Neuron (in vitro differentiated cells): ENCODE results near the gene FAM241B.

Experiments used
- H2AFZ ChIP-seq: one replicate; pipeline ENCODE4 v1.6.1; 2013; ENCODE audit warnings: low read depth, mild to moderate bottlenecking, inconsistent platforms, low read length, moderate library complexity
- H3K27me3 ChIP-seq: one replicate; pipeline ENCODE4 v1.6.1; 2013; ENCODE audit warnings: low read length; ENCODE audit not compliant: insufficient read depth
- H3K36me3 ChIP-seq: one replicate; pipeline ENCODE4 v1.6.1; 2013; ENCODE audit warnings: low read length; ENCODE audit not compliant: insufficient read depth
- H3K4me1 ChIP-seq: one replicate; pipeline ENCODE4 v1.6.1; 2013; ENCODE audit warnings: low read length; ENCODE audit not compliant: insufficient read depth
- H3K4me3 ChIP-seq: 2 replicates; pipeline ENCODE4 v1.5.1; 2013; ENCODE audit warnings: mild to moderate bottlenecking, low read length, moderate library complexity
- H3K9me3 ChIP-seq: one replicate; pipeline ENCODE4 v1.6.1; 2013; ENCODE audit warnings: low read length

The FAM241B gene

DNA sequence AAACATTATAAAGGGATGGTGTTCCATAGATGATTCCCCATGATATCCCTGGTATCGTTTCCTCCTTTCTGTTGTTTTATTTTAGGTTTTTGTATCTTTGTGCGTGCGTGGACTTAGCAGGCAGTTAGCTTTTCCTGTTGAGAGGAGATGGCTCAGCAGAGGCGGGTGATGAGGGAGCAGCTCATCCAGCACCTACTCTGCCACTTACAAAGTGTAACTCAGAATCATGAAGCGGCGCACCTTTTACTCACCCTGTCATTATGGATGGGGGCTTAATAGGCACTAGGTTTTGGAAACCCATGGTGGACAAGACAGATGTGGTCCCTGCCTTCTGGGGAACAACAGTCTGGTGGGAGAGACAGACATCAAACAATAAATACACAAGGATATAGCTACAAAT, 17.1 kb downstream of the FAM241B start:
- H2AFZ ChIP-seq: no peak overlapping the region
- peaks cover 5% of the 10 kb centered on the region for H3K27me3 ChIP-seq
- peaks cover 41% of the 10 kb centered on the region for H3K4me1 ChIP-seq
- H3K36me3 ChIP-seq: no peaks in the 10 kb centered on the region
- no peak overlapping the region for H3K4me3 ChIP-seq
- no peaks in the 10 kb centered on the region for H3K9me3 ChIP-seq

- Histone ChIP-seq H3K9me3 (no peaks in the 10 kb centered on the region), H3K27me3 (peaks cover 5% of the 10 kb centered on the region), H3K4me1 (peaks cover 41% of the 10 kb centered on the region), H3K36me3 (no peaks in the 10 kb centered on the region), H3K4me3 (no peak overlapping the region), H2AFZ (no peak overlapping the region)
Observed at GRCh38 chr10:69647819-69648218, 17.8 kb downstream of the FAM241B start.

DNA sequence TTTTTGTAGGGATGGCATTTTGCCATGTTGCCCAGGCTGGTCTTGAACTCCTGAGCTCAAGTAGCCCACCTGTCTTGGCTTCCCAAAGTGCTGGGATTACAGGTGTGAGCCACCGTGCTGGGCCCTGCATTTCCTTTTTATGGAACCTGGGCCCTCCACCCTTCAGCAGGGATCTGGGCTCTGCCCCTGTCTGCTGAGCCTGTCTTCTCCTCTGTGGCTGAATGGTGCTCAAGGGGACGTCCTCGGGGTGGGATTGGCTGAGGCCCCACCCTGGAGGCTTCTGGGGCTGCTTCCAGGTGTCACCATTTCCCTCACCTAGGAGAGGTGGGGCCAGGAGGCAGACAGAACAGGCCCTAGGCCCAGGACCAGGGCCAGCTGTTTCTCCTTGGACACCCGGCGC, 18.4 kb downstream of the FAM241B start:
- H3K4me1 ChIP-seq: peaks cover 41% of the 10 kb centered on the region
- H2AFZ ChIP-seq: no peak overlapping the region
- H3K27me3 ChIP-seq: peaks cover 5% of the 10 kb centered on the region
- no peaks in the 10 kb centered on the region for H3K36me3 ChIP-seq
- no peak overlapping the region for H3K4me3 ChIP-seq
- H3K9me3 ChIP-seq: no peaks in the 10 kb centered on the region

- Histone ChIP-seq H3K27me3 (peaks cover 5% of the 10 kb centered on the region), H3K9me3 (no peaks in the 10 kb centered on the region), H3K4me1 (peaks cover 37% of the 10 kb centered on the region), H2AFZ (no peak overlapping the region), H3K36me3 (no peaks in the 10 kb centered on the region), H3K4me3 (no peak overlapping the region)
Observed at GRCh38 chr10:69649786-69650550, 19.9 kb downstream of the FAM241B start.

DNA sequence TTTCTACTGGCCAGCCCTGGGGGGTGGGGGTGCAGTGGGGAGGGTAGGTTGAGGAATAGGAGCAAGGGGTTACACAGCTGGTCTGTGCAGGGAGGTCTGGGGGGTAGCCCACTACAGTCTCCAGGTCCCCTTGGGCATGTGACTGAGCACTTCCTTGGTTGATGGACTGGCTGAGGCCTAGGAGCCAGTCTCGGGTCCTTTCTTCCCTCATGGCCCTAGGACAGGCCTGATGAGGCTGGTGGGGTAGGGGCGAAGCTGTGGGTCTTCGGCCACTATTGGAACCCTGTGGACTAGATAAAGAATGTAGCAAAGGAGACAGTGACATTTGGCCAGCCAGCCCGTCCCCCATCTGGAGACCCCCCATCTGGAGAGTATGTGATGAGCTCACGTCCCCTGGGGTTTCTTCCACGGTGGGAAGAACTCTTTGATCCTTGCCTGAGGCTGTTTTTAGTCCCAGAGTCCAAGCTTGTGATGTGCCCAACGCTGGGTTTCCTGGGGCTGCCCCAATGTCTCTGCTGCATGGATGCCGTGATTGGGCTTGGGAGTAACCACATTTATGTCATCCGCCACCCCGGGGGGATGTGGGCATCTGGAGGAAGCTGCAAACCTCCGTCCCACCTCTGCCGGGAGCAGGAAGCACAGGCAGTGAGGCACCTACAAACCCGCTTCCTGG, 20.7 kb downstream of the FAM241B start:
- no peaks in the 10 kb centered on the region for H3K36me3 ChIP-seq
- H3K4me3 ChIP-seq: no peak overlapping the region
- H3K4me1 ChIP-seq: peaks cover 29% of the 10 kb centered on the region
- peaks cover 5% of the 10 kb centered on the region for H3K27me3 ChIP-seq
- no peak overlapping the region for H2AFZ ChIP-seq
- H3K9me3 ChIP-seq: no peaks in the 10 kb centered on the region

DNA sequence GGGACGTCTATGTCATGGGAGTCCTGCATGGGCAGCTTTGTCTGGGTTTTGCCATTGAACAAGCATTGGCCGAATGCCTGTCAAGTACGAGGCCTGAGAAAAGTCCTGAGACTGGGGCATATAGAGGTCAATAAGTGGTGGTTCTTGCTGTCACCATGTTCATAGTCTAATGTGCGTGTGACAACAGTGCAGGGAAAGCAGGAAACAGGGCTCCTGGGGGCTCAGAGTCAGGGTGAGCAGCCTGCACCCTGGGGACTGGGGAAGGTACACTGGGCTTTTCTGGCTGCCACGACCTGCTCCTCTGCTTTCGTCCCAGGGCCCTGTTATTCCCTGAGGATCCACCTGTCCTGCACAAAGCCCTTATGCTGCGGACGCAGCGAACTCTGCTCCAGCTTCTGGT, 21.3 kb downstream of the FAM241B start:
- Histone ChIP-seq H3K4me1 (peaks cover 23% of the 10 kb centered on the region), H3K27me3 (peaks cover 5% of the 10 kb centered on the region), H3K36me3 (no peaks in the 10 kb centered on the region), H3K4me3 (no peak overlapping the region), H2AFZ (no peak overlapping the region), H3K9me3 (no peaks in the 10 kb centered on the region)

- Histone ChIP-seq H3K4me3 (no peak overlapping the region), H2AFZ (no peak overlapping the region)
Observed at GRCh38 chr10:69652111-69652856, 22.2 kb downstream of the FAM241B start.

GRCh38 chr10:69652857-69653199, 22.8 kb downstream of the FAM241B start:
- H3K9me3 ChIP-seq: no peaks in the 10 kb centered on the region
- no peak overlapping the region for H3K4me3 ChIP-seq
- no peak overlapping the region for H2AFZ ChIP-seq
- H3K27me3 ChIP-seq: peaks cover 5% of the 10 kb centered on the region
- peaks cover 8% of the 10 kb centered on the region for H3K4me1 ChIP-seq
- no peaks in the 10 kb centered on the region for H3K36me3 ChIP-seq

More at GRCh38 chr10:69652111-69652856, 22.2 kb downstream of the FAM241B start:
- Histone ChIP-seq H3K27me3 (peaks cover 5% of the 10 kb centered on the region), H3K36me3 (no peaks in the 10 kb centered on the region), H3K9me3 (no peaks in the 10 kb centered on the region), H3K4me1 (peaks cover 13% of the 10 kb centered on the region)

DNA sequence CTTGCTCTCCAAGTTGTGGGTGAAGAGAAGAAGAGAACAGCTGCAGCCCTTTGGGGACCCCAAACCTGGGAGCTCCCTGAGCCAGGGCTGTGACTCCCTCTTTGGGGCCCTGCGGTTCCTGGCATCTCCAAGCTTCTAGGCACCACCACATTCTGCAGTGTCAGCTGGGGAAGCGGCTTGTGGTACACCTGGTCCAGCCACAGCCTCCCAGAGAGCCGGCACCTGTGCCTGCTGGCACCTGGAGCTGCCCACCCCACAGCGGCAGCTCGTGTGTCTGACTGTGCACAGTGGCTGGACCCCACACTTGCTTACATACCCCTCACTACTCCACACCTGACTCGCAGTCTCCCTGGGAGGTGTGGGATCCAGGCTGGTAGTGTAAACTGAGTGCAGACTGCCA, 23.5 kb downstream of the FAM241B start:
- Histone ChIP-seq H2AFZ (no peak overlapping the region), H3K36me3 (no peaks in the 10 kb centered on the region), H3K27me3 (peaks cover 5% of the 10 kb centered on the region), H3K4me3 (no peak overlapping the region), H3K9me3 (no peaks in the 10 kb centered on the region), H3K4me1 (peaks cover 6% of the 10 kb centered on the region)

- Histone ChIP-seq H2AFZ (no peak overlapping the region), H3K4me3 (no peak overlapping the region), H3K27me3 (peaks cover 5% of the 10 kb centered on the region), H3K36me3 (no peaks in the 10 kb centered on the region), H3K4me1 (peaks cover under 1% of the 10 kb centered on the region), H3K9me3 (no peaks in the 10 kb centered on the region)
Observed at GRCh38 chr10:69655124-69655867, 25.2 kb downstream of the FAM241B start.

- no peak overlapping the region for H3K4me3 ChIP-seq
- H2AFZ ChIP-seq: no peak overlapping the region
- no peaks in the 10 kb centered on the region for H3K36me3 ChIP-seq
- H3K9me3 ChIP-seq: no peaks in the 10 kb centered on the region
- peaks cover 5% of the 10 kb centered on the region for H3K27me3 ChIP-seq
- H3K4me1 ChIP-seq: no peaks in the 10 kb centered on the region
Observed at GRCh38 chr10:69655868-69656555, 26.0 kb downstream of the FAM241B start.

DNA sequence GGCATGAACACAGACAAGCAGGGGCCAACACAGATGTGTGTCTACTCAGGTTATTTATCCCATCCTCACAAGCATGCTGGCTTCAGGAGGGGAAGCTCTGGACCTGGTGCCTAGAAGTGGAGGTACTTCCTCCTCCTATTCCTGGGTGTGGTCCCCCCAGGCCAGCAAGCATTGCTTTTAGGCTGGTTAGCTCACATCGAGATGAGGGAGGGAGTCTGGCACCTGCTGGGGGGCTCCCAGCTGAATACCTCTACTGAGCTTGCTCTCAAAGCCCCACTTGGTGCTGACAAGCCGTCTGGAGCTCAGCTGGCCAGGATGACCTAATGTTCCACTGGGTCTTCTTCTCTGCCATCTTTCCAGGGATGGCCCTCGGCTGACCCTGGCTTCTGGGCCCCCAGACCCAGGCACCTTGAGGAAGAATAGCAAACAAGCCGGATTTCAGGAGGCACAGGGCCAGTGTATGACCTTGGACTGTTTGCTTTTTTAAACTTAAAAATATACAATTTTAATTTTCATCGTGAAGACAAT, 26.8 kb downstream of the FAM241B start:
- Histone ChIP-seq H2AFZ (no peak overlapping the region), H3K9me3 (no peaks in the 10 kb centered on the region), H3K4me3 (no peak overlapping the region), H3K36me3 (no peaks in the 10 kb centered on the region), H3K27me3 (peaks cover 3% of the 10 kb centered on the region), H3K4me1 (no peaks in the 10 kb centered on the region)
